ENCODE results near the gene G6PD. TPM values are rescaled to one million over a fixed set of nuclear protein-coding genes. Genes with fewer than 3 reads are reported as not detected.

The G6PD gene
- total and polyA plus RNA-seq, 2 of the 4 experiments (the other 2 are of a cell fraction), result 77.1 to 213 TPM

DNA sequence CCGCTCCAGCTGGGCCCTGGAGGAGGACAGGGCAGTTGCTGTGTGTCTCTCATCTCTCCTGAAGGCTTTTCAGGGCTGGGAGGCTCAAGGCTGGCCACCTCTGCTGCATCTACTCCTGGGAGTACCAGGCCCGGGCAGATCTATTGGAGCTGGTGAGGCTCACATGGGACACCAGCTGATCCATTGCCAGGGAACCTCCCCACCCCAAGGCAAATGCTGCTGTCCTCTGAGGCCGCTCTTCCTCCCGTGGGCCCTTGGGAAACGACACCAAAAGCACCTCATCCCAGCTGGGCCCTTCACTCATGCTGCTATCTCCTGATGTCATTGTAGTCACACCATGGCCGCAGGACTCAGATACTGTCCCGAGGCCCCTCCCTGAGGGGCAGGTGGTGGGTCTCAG, 63.9 kb downstream of the G6PD start:
- dilution Hi-C loops (cut with HindIII; ENCODE audit: low sequenced_read_pairs, unreplicated experiment), result no loop called here
- no peak overlapping the region for H4K91ac ChIP-seq (ENCODE audit: insufficient read depth, low read depth, low read length)
- H3K36me3 ChIP-seq (ENCODE audit: control insufficient read depth, insufficient read depth, low read length), result peaks cover 12% of the 10 kb centered on the region; the same call in 1 of the 2 replicates
- DNase-seq (no peak), ATAC-seq (ENCODE audit: low read depth) (no peak)
- BruUV-seq (replicated peaks), result no TSS peak
- H2BK15ac ChIP-seq (ENCODE audit: low read depth, low read length), result no peak overlapping the region
- H3K4me2 ChIP-seq (ENCODE audit: low read depth, low read length), result no peak overlapping the region
- no peak overlapping the region for H3K4me3 ChIP-seq (ENCODE audit: insufficient read depth, low read depth, low read length)
- H2BK120ac ChIP-seq (ENCODE audit: low read depth, low read length), result no peak overlapping the region
- H3K18ac ChIP-seq (ENCODE audit: low read depth, low read length), result no peak overlapping the region
- no peak overlapping the region for H3K14ac ChIP-seq (replicated peaks; ENCODE audit: low read depth, low read length)
- peaks cover 3 to 21% of the 10 kb centered on the region in 2 experiments; a peak in 3 of 4 replicates for H3K79me1 ChIP-seq (ENCODE audit: low read depth in 1 of 2, low read length in 2 of 2)
- no peak overlapping the region for H2AK9ac ChIP-seq (replicated peaks; ENCODE audit: low read depth, low read length, poor library complexity)
- H3K9ac ChIP-seq (ENCODE audit: low read depth, low read length), result no peak overlapping the region
- H2AK5ac ChIP-seq (ENCODE audit: low read depth, low read length), result no peak overlapping the region
- peaks cover 4% of the 10 kb centered on the region; the same call in 1 of the 2 replicates for H4K20me1 ChIP-seq (ENCODE audit: insufficient read depth, low read length)
- H2AFZ ChIP-seq (replicated peaks; ENCODE audit: low read length, poor library complexity), result no peak overlapping the region
- no peak overlapping the region for H2BK20ac ChIP-seq (ENCODE audit: low read depth, low read length)
- in situ Hi-C loops (cut with MboI; ENCODE audit: low sequenced_read_pairs), result no loop called here
- ChIA-PET POLR2A (ENCODE audit: unreplicated experiment) (no interaction called here), CTCF (no interaction called here)
- intact Hi-C loops (cut with micrococcal nuclease), result no loop called here
- H3K56ac ChIP-seq (ENCODE audit: extremely low read depth, insufficient read depth, low read length), result no peak overlapping the region
- TF ChIP-seq MXI1 (IDR thresholded peaks at IDR 0.05; ENCODE audit: borderline replicate concordance, low read depth, low read length) (no peak), RAD21 (IDR thresholded peaks at IDR 0.05; ENCODE audit: low read length) (no peak), BHLHE40 (IDR thresholded peaks at IDR 0.05; ENCODE audit: low read depth, low read length) (no peak), MAFK (IDR thresholded peaks at IDR 0.05; ENCODE audit: low read depth, low read length) (no peak), FOS (IDR thresholded peaks at IDR 0.05; ENCODE audit: low read depth, low read length) (no peak), CEBPB (IDR thresholded peaks at IDR 0.05; ENCODE audit: low read depth, low read length) (no peak), RCOR1 (IDR thresholded peaks at IDR 0.05; ENCODE audit: insufficient replicate concordance, low read length) (no peak), CHD1 (IDR thresholded peaks at IDR 0.05; ENCODE audit: low read depth, low read length) (no peak), NFE2L2 (IDR thresholded peaks at IDR 0.05; ENCODE audit: low read depth, low read length) (no peak), POLR2A (IDR thresholded peaks at IDR 0.05; ENCODE audit: low read depth, low read length) (no peak), RFX5 (IDR thresholded peaks at IDR 0.05; ENCODE audit: low read depth, low read length) (no peak), MAZ (IDR thresholded peaks at IDR 0.05; ENCODE audit: borderline replicate concordance, low read depth, low read length) (no peak)
- TF ChIP-seq, protein P1, sequence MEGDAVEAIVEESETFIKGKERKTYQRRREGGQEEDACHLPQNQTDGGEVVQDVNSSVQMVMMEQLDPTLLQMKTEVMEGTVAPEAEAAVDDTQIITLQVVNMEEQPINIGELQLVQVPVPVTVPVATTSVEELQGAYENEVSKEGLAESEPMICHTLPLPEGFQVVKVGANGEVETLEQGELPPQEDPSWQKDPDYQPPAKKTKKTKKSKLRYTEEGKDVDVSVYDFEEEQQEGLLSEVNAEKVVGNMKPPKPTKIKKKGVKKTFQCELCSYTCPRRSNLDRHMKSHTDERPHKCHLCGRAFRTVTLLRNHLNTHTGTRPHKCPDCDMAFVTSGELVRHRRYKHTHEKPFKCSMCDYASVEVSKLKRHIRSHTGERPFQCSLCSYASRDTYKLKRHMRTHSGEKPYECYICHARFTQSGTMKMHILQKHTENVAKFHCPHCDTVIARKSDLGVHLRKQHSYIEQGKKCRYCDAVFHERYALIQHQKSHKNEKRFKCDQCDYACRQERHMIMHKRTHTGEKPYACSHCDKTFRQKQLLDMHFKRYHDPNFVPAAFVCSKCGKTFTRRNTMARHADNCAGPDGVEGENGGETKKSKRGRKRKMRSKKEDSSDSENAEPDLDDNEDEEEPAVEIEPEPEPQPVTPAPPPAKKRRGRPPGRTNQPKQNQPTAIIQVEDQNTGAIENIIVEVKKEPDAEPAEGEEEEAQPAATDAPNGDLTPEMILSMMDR (conservative IDR thresholded peaks at IDR 0.05; ENCODE audit: low read depth, low read length), result no peak
- TF ChIP-seq, protein P2, sequence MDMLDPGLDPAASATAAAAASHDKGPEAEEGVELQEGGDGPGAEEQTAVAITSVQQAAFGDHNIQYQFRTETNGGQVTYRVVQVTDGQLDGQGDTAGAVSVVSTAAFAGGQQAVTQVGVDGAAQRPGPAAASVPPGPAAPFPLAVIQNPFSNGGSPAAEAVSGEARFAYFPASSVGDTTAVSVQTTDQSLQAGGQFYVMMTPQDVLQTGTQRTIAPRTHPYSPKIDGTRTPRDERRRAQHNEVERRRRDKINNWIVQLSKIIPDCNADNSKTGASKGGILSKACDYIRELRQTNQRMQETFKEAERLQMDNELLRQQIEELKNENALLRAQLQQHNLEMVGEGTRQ (IDR thresholded peaks at IDR 0.05; ENCODE audit: low read depth, low read length), result no peak
- TF ChIP-seq, protein P3, sequence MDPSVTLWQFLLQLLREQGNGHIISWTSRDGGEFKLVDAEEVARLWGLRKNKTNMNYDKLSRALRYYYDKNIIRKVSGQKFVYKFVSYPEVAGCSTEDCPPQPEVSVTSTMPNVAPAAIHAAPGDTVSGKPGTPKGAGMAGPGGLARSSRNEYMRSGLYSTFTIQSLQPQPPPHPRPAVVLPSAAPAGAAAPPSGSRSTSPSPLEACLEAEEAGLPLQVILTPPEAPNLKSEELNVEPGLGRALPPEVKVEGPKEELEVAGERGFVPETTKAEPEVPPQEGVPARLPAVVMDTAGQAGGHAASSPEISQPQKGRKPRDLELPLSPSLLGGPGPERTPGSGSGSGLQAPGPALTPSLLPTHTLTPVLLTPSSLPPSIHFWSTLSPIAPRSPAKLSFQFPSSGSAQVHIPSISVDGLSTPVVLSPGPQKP (IDR thresholded peaks at IDR 0.05; ENCODE audit: borderline replicate concordance, low read depth, low read length), result no peak
- H3K23ac ChIP-seq (ENCODE audit: low read depth, low read length), result no peak overlapping the region
- no peaks in the 10 kb centered on the region for H3K9me1 ChIP-seq (ENCODE audit: insufficient read depth, low read length)
- H3K4me1 ChIP-seq (ENCODE audit: control insufficient read depth, insufficient read depth, low read length), result peaks cover 2% of the 10 kb centered on the region; the same call in 1 of the 2 replicates
- no peak overlapping the region for H4K5ac ChIP-seq (ENCODE audit: low read depth, low read length)
- WGBS, 2 experiments (ENCODE audit: extremely low coverage in 2 of 2, insufficient read length in 1 of 2), result 67% methylated on average over 5 of the region's 7 CpGs; no CpG with 5 or more reads in 1 of the 2 experiments
- H4K8ac ChIP-seq (ENCODE audit: low read depth in 2 of 2, low read length in 2 of 2), result no peak overlapping the region
- H3K27ac ChIP-seq (ENCODE audit: insufficient read depth, low read length), result no peak overlapping the region
- H3K27me3 ChIP-seq (ENCODE audit: control insufficient read depth, insufficient read depth, low read length), result no peaks in the 10 kb centered on the region
- no peaks in the 10 kb centered on the region for H3K9me3 ChIP-seq (ENCODE audit: control insufficient read depth, insufficient read depth, low read length)
- no peak overlapping the region for H3K4ac ChIP-seq (ENCODE audit: low read depth, low read length)
- H2BK5ac ChIP-seq (ENCODE audit: low read depth, low read length, poor library complexity, severe bottlenecking), result no peak overlapping the region
